ENCODE data around the gene RGS9.

GRCh38 chr17:65231662-65232335, 94.6 kb downstream of the RGS9 start:
- no peak for TF ChIP-seq POLR2AphosphoS5 (IDR thresholded peaks at IDR 0.05; ENCODE audit: low read depth, low read length)
- TF ChIP-seq POLR2A (IDR thresholded peaks at IDR 0.05; ENCODE audit: borderline replicate concordance, extremely low read depth, insufficient read depth, insufficient read length): no peak
- TF ChIP-seq CTCF (IDR thresholded peaks at IDR 0.05 in 2 of 3, conservative IDR thresholded peaks at IDR 0.05 in 1 of 3; ENCODE audit: borderline replicate concordance in 1 of 3, insufficient read depth in 1 of 3, low read depth in 2 of 3, low read length in 2 of 3): peak; percentile 88 to 97 (median 95)
- TF ChIP-seq EZH2 (IDR thresholded peaks at IDR 0.05): no peak
- TF ChIP-seq EZH2phosphoT487 (IDR thresholded peaks at IDR 0.05; ENCODE audit: borderline replicate concordance): no peak
- TF ChIP-seq RAD21 (IDR thresholded peaks at IDR 0.05; ENCODE audit: low read depth): peak; percentile 98
- no peak for TF ChIP-seq JUND (IDR thresholded peaks at IDR 0.05)
- no peak for TF ChIP-seq TCF7L2 (IDR thresholded peaks at IDR 0.05; ENCODE audit: borderline replicate concordance, extremely low read depth, insufficient read depth, insufficient read length)
- no peak for TF ChIP-seq MAX (IDR thresholded peaks at IDR 0.05)
- TF ChIP-seq ATF3 (IDR thresholded peaks at IDR 0.05): no peak
- no peak for TF ChIP-seq SP1 (IDR thresholded peaks at IDR 0.05; ENCODE audit: low read depth)
- no peak for TF ChIP-seq SRF (IDR thresholded peaks at IDR 0.05; ENCODE audit: low read depth)
- TF ChIP-seq ZNF274 (IDR thresholded peaks at IDR 0.05; ENCODE audit: low read depth, low read length): no peak
- no peak for TF ChIP-seq REST (IDR thresholded peaks at IDR 0.05; ENCODE audit: low read depth)
